Tibial artery (tissue), 4 donors: ENCODE measurements around the gene GPATCH2L.
A peak's percentile ranks its signal among the peaks of the same experiment; 100 is the strongest.

Experiments
- DNase-seq, 2 donors: peaks; one replicate each; pipeline ENCODE4 v3.0.0-alpha.2; 2019
- H3K27ac ChIP-seq, 2 donors: fragments of 200-600 bp; sonication (generic) in 1 of 2; 1 replicate in 1 of 2; 2 replicates in 1 of 2; pipeline ENCODE4 v1.5.1; 2018 to 2019; ENCODE audit warnings: mild to moderate bottlenecking in 1 of 2
- H3K27me3 ChIP-seq, 2 donors: fragments of 200-600 bp; sonication (generic) in 1 of 2; one replicate each; pipeline versions ENCODE4 v1.5.1 to v1.6.0; 2016 to 2019
- H3K36me3 ChIP-seq, 3 donors: fragments of 200-600 bp; sonication (generic) in 2 of 3; one replicate each; pipeline ENCODE4 v1.5.1; 2016 to 2019; ENCODE audit warnings: mild to moderate bottlenecking in 2 of 3
- H3K4me1 ChIP-seq, 4 donors: fragments of 200-600 bp; sonication (generic) in 2 of 4; 1 replicate in 3 of 4; 2 replicates in 1 of 4; pipeline ENCODE4 v1.5.1; 2016 to 2019
- H3K4me3 ChIP-seq, 2 donors: fragments of 200-600 bp; sonication (generic) in 1 of 2; 1 replicate in 1 of 2; 2 replicates in 1 of 2; pipeline ENCODE4 v1.5.1; 2018 to 2019; ENCODE audit warnings: mild to moderate bottlenecking in 2 of 2
- H3K9me3 ChIP-seq, 3 donors: fragments of 200-600 bp; sonication (generic) in 1 of 3; one replicate each; pipeline ENCODE4 v1.5.1; 2016 to 2019
- intact Hi-C: fragments of 100-400 bp; cut with DNase I; formaldehyde crosslinking; loops from one replicate; pipeline ENCODE4 v1.15.0; 2023; ENCODE audit warnings: low total_unique reads
- TF ChIP-seq, protein P1 (sequence below), 2 experiments: fragments of 200-600 bp in 1 of 2; fragments of 450-650 bp in 1 of 2; IDR thresholded peaks; one replicate each; pipeline ENCODE4 v1.5.1; 2017 to 2019; ENCODE audit warnings: antibody characterized with exemption in 2 of 2, mild to moderate bottlenecking in 1 of 2, moderate library complexity in 1 of 2

Gene GPATCH2L

DNA sequence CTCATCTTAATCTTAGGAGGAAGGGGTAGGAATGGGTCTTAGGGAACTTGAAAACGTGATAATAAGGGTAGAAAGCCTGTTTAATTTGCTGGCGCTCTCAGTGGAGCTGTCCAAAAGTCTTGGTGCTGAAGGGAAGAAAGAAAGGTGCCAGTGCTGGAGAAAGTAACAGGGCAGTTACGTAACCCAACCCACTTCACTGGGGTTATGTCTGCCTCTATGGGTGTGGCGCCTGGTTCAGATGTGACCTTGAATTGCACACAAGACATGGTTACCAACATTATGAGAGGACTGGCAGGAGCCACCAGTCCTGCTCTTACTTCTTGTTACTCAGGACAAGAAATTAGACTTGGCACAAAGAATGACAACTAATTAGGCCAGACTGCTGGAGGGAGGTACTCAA, 18.6 kb upstream of the GPATCH2L start:
- intact Hi-C loops: no loop called here
- no peak for DNase-seq

DNA sequence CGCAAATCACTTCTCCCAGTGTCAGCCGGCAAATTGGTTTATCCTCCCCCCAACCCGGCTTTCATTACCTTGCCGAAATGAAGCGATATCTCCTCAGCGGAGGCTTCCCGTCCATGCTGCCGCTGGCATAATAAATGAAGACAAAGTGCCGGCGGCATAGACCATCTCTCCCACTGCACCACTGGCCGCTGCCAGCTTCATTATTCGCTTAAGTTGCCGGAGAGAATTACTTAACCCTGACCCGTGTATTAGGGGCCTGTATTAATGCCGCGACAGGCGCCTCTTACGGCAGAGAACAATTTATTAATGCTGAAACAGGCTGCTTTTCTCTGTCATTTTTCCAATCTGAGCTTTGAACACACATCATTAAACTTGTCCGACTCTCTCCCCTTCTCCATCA, 17.5 kb upstream of the GPATCH2L start:
- Histone ChIP-seq H3K36me3 (no peaks in the 10 kb centered on the region), H3K9me3 (no peaks in the 10 kb centered on the region), H3K27me3 (peaks cover 0 to 87% of the 10 kb centered on the region in 2 donors), H3K4me3 (no peak overlapping the region), H3K27ac (no peak overlapping the region), H3K4me1 (peaks cover 0 to 12% (median 8%) of the 10 kb centered on the region in 4 donors)
- TF ChIP-seq, protein P1, sequence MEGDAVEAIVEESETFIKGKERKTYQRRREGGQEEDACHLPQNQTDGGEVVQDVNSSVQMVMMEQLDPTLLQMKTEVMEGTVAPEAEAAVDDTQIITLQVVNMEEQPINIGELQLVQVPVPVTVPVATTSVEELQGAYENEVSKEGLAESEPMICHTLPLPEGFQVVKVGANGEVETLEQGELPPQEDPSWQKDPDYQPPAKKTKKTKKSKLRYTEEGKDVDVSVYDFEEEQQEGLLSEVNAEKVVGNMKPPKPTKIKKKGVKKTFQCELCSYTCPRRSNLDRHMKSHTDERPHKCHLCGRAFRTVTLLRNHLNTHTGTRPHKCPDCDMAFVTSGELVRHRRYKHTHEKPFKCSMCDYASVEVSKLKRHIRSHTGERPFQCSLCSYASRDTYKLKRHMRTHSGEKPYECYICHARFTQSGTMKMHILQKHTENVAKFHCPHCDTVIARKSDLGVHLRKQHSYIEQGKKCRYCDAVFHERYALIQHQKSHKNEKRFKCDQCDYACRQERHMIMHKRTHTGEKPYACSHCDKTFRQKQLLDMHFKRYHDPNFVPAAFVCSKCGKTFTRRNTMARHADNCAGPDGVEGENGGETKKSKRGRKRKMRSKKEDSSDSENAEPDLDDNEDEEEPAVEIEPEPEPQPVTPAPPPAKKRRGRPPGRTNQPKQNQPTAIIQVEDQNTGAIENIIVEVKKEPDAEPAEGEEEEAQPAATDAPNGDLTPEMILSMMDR (IDR thresholded peaks at IDR 0.05): no peak
- no peak for DNase-seq
- intact Hi-C loops: no loop called here

More for the DNA sequence above, 18.6 kb upstream of the GPATCH2L start:
- no peaks in the 10 kb centered on the region for H3K36me3 ChIP-seq
- no peaks in the 10 kb centered on the region for H3K9me3 ChIP-seq
- H3K4me1 ChIP-seq: peaks cover 0 to under 1% (median 0%) of the 10 kb centered on the region in 4 donors
- H3K27me3 ChIP-seq: peaks cover 0 to 77% of the 10 kb centered on the region in 2 donors
- H3K4me3 ChIP-seq: no peak overlapping the region
- TF ChIP-seq, protein P1 (IDR thresholded peaks at IDR 0.05): no peak
- H3K27ac ChIP-seq: no peak overlapping the region

DNA sequence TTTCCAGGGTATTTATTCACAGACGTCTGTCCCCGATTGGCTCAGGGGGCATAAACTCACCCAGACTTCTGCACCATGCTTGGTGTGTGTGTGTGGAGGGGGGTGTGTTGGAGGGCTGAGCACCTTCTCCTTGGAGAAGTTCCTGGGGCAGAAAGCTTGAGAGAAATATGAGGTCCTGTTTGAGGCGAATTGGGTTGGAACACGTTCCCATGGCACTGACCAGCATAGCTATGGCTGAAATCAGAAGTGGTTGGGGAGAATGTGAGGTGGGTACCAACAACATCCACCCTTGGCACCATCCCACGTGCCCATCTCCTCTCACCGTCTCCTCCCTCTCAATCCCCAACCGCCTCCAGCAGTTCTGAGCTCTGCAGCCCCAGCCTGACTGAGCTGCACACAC, 16.0 kb upstream of the GPATCH2L start:
- H3K27me3 ChIP-seq: peaks cover 3 to 89% of the 10 kb centered on the region in 2 donors
- TF ChIP-seq, protein P1 (IDR thresholded peaks at IDR 0.05): no peak
- intact Hi-C loops: no loop called here

DNA sequence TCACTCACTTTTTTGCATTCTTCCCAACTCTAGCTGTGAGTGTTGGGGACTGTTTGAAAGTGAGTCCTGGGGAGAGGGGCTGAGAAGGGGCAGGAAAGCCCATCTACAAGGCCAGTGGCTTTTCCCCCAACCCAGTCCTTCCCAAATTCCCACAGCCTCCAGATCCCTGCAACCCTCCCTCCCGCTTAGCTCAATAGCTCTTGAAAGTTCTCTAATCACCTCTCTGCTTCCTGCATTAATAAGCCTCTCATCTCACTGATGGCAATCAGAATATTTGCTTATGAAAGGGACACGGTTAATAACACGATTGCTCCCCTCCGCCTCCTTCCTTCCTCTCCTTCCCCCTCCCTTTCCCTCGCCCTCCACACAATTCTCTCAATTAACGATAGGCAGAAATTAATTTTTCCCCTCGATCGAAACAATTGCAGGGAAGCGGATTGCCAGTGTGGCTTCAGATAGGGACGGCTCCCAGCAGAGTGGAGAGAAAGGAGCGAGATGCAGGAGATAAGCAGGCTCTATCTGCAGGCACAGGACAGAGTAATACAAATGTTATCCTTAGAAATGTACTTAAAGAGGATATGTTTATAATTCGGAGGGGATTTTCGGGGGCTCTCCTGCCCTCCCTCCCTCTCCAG, 15.1 kb upstream of the GPATCH2L start:
- TF ChIP-seq, protein P1 (IDR thresholded peaks at IDR 0.05): no peak
- Histone ChIP-seq H3K4me1 (peaks cover 0 to 13% (median 9%) of the 10 kb centered on the region in 4 donors), H3K9me3 (no peaks in the 10 kb centered on the region), H3K4me3 (no peak overlapping the region), H3K36me3 (no peaks in the 10 kb centered on the region), H3K27me3 (peaks cover 3 to 86% of the 10 kb centered on the region in 2 donors), H3K27ac (no peak overlapping the region)
- intact Hi-C loops: no loop called here
- DNase-seq: no peak

More for the DNA sequence above, 16.0 kb upstream of the GPATCH2L start:
- Histone ChIP-seq H3K9me3 (no peaks in the 10 kb centered on the region), H3K4me3 (no peak overlapping the region), H3K27ac (no peak overlapping the region), H3K36me3 (no peaks in the 10 kb centered on the region), H3K4me1 (peaks cover 0 to 13% (median 9%) of the 10 kb centered on the region in 4 donors)
- DNase-seq: no peak

DNA sequence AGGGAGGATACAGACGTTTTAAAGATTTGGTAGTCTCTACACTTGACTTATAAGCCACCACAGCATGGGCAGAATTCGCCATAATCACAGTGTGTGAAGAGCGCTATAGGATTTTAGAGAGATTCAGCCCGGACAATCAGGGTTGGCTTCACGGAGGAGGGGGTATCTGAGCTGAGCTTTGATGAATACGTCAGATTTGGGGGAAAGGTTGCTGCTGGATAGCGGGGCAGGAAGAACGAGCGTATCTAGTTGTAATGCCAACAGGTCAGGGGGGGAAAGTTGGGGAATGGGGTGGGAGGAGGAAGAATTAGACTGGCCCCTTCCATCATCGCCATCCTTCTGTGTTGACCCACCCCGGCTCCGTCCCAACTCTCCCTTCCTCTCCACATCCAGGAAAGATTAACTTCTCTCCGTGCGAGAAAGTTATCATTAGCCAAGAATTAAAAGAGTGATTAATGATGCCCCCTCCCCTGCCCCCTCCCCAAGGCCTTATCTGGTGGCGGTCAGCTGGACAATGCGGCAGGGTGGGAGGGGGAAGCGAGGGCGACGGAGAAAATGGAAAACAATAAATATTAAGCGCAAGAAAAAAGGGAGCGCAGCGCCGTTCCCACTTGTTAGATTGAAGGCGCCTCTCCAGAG, 13.5 kb upstream of the GPATCH2L start:
- intact Hi-C loops: no loop called here
- Histone ChIP-seq H3K27me3 (peaks cover 3 to 72% of the 10 kb centered on the region in 2 donors), H3K27ac (no peak overlapping the region), H3K36me3 (no peaks in the 10 kb centered on the region), H3K9me3 (peaks cover 0 to 3% (median 3%) of the 10 kb centered on the region in 3 donors), H3K4me1 (peaks cover 0 to 13% (median 9%) of the 10 kb centered on the region in 4 donors), H3K4me3 (peak overlapping the region; percentile 10 to 41)
- TF ChIP-seq, protein P1 (IDR thresholded peaks at IDR 0.05): no peak
- no peak for DNase-seq
